K562 (cell line): Measurements from ENCODE around the gene PTPN14. TPM values are rescaled to one million over a fixed set of nuclear protein-coding genes. Genes with fewer than 3 reads are reported as not detected.

ENCODE experiments used
- GABPA ChIP-seq: fragments of 200-800 bp; sonication (Bioruptor generic); conservative IDR thresholded peaks from 2 replicates; pipeline ENCODE4 v1.6.1; 2016; ENCODE audit warnings: low read depth, missing genetic modification characterization, missing compliant biosample characterization
- PURB ChIP-seq: sonication (generic); formaldehyde crosslinking; IDR thresholded peaks from 2 replicates; pipeline ENCODE4 v1.9.0; 2021; ENCODE audit warnings: low read depth, mild to moderate bottlenecking, missing genetic modification reagents
- polyA plus RNA-seq, 8 experiments: library from polyadenylated mRNA; depleted of rRNA in 4 of 8; stranded (reverse) in 5 of 8; unstranded in 3 of 8; fragments of >200 nt; fragmentation: Nextera tagmentation in 2 of 8; fragmentation: Illumina TruSeq in 1 of 8; extraction: Ambion mirVana in 2 of 8; extraction: Trizol in 1 of 8; gene quantifications; 2 replicates each; pipeline versions ENCODE4 v1.2.1 to v1.2.3, GENCODE V29; 2011 to 2014; ENCODE audit warnings: inconsistent platforms in 1 of 8, missing spikeins in 1 of 8
- total RNA-seq, 7 experiments: library from RNA; depleted of rRNA in 6 of 7; stranded (reverse); fragments of >200 nt in 6 of 7; fragmentation: Illumina TruSeq in 2 of 7; extraction: Trizol in 2 of 7; gene quantifications; 2 replicates each; pipeline versions ENCODE4 v1.2.1 to v1.2.3, GENCODE V29; 2011 to 2021; ENCODE audit warnings: low replicate concordance in 1 of 7
- TF ChIP-seq, protein P1 (sequence below), 2 experiments: fragments of 450-650 bp; IDR thresholded peaks; 2 replicates each; pipeline ENCODE4 v1.6.1; 2016; ENCODE audit warnings: mild to moderate bottlenecking in 2 of 2, borderline replicate concordance in 1 of 2, low read depth in 1 of 2, moderate library complexity in 1 of 2

The PTPN14 gene
- total and polyA plus RNA-seq, 9 of the 15 experiments (the other 6 are each of a cell fraction or from before 2014, with no cell fraction given), result 0.01 to 0.29 (median 0.04) TPM; not detected in 6

DNA sequence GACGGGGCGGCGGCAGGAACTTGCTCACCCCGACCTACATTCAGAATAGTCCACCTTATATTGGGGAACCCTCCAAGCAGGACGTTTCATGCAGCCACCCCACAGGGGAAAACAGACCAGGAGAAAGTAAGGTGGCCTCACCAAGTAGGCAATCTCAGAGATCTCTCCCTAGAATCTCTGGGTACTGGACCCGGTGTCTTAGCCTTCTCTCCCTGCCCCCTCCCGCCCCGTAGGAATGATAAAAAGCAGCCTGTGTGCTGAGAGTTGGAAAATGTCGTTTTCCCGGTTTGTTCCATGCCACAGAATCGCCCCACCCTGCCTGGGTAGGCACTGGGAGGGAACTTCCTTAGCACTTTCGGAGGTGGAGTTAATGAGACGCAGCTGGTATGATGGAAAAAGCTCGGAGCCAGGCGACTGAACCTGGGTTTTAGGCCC is 789 bp upstream of the PTPN14 start (continued):
- TF ChIP-seq, protein P1, sequence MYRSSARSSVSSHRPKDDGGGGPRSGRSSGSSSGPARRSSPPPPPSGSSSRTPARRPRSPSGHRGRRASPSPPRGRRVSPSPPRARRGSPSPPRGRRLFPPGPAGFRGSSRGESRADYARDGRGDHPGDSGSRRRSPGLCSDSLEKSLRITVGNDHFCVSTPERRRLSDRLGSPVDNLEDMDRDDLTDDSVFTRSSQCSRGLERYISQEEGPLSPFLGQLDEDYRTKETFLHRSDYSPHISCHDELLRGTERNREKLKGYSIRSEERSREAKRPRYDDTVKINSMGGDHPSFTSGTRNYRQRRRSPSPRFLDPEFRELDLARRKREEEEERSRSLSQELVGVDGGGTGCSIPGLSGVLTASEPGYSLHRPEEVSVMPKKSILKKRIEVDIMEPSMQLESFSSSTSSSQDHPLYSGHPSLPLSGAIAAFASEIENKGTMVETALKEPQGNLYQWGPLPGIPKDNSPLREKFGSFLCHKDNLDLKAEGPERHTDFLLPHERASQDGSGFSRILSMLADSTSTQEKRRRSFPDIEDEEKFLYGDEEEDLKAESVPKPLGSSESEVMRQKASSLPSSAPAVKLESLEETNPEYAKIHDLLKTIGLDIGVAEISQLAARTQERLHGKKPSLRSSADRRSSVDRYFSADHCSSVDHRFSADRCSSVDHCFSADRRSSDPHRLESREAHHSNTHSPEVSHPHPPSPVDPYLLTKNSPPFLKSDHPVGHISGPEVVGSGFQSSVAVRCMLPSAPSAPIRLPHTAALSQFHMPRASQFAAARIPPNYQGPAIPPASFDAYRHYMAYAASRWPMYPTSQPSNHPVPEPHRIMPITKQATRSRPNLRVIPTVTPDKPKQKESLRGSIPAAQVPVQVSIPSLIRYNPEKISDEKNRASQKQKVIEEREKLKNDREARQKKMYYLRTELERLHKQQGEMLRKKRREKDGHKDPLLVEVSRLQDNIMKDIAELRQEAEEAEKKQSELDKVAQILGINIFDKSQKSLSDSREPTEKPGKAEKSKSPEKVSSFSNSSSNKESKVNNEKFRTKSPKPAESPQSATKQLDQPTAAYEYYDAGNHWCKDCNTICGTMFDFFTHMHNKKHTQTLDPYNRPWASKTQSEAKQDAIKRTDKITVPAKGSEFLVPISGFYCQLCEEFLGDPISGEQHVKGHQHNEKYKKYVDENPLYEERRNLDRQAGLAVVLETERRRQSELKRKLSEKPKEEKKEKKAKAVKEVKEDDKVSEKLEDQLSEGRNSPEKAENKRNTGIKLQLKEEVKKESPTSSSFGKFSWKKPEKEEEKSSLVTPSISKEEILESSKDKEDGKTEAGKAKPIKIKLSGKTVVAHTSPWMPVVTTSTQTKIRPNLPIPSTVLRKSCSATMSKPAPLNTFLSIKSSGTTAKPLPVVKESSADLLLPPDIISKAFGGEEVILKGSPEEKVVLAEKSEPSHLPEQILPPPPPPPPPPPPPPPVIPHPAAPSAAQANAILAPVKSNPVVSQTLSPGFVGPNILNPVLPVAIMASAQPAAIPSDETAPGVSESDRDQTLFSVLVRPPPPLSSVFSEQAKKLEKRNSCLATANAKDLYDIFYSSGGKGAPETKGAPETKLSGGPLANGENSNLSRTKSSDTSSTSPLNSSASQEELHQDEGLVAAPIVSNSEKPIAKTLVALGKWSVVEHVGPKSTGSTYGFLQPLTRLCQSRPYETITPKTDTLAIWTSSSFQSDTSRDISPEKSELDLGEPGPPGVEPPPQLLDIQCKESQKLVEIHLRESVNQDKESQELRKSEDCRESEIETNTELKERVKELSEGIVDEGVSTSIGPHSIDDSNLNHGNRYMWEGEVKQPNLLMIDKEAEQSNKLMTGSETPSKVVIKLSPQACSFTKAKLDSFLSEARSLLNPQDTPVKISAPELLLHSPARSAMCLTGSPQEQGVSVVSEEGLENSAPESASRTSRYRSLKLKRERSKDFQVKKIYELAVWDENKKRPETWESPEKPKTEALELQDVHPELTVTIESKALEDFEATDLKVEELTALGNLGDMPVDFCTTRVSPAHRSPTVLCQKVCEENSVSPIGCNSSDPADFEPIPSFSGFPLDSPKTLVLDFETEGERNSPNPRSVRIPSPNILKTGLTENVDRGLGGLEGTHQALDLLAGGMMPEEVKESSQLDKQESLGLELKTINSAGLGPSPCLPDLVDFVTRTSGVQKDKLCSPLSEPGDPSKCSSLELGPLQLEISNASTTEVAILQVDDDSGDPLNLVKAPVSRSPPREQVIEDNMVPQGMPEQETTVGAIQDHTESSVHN (IDR thresholded peaks at IDR 0.05; ENCODE audit: borderline replicate concordance in 1 of 2, low read depth in 1 of 2), result no peak
- TF ChIP-seq PURB (CRISPR knock-in tag) (no peak), GABPA (tag) (no peak)
